Measurements from ENCODE around the gene STYXL1.

DNA sequence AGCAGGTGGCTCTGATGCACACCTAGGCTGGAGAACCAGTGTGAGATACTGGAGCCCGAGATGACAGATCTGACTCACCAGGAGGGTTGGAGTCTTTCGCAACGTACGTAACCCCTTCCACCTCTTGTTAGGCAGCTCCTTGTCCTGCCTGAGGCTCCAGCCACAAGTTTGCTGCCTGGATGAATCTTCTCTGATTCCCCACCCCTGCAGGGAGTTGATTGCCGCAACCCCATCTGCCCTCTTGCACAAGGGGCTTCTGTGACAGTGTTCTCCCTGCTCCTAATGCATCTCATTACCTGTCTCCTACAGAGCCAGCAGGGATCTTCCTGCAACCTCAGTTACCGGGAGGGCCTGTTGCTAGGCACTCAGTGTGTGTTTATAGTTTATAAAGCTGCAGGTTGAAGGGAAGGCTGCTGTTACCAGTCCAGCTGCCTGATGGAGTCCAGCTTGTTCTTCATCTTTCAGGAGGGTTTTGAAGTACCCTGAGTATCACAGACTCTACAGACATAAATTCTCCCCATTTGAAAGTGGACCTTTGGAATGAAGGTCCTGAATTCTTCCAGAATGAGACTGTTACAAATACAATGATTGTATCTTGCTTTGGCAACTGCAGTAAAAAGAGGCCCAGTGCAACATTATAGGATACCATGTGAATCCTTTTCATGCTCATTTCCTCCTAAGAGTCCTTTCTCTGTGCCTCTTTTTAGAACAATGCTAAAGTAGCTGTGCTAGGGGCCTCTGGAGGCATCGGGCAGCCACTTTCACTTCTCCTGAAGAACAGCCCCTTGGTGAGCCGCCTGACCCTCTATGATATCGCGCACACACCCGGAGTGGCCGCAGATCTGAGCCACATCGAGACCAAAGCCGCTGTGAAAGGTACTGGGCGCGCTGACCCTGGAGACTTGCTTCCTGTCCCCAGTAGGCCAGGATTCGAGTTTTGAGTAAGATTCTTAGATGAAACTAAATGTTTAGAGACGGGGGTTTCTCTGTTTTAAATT lies 6.6 kb upstream of the STYXL1 start:
- TF ChIP-seq, protein P1, sequence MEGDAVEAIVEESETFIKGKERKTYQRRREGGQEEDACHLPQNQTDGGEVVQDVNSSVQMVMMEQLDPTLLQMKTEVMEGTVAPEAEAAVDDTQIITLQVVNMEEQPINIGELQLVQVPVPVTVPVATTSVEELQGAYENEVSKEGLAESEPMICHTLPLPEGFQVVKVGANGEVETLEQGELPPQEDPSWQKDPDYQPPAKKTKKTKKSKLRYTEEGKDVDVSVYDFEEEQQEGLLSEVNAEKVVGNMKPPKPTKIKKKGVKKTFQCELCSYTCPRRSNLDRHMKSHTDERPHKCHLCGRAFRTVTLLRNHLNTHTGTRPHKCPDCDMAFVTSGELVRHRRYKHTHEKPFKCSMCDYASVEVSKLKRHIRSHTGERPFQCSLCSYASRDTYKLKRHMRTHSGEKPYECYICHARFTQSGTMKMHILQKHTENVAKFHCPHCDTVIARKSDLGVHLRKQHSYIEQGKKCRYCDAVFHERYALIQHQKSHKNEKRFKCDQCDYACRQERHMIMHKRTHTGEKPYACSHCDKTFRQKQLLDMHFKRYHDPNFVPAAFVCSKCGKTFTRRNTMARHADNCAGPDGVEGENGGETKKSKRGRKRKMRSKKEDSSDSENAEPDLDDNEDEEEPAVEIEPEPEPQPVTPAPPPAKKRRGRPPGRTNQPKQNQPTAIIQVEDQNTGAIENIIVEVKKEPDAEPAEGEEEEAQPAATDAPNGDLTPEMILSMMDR (IDR thresholded peaks at IDR 0.05; ENCODE audit: borderline replicate concordance, extremely low read depth, low read length, poor library complexity, severe bottlenecking) = no peak
- no peak for TF ChIP-seq EZH2 (IDR thresholded peaks at IDR 0.05; ENCODE audit: borderline replicate concordance, low read depth, low read length, severe bottlenecking)
